Activated T-cell treated with anti-CD3 and anti-CD28 coated beads, Interleukin-2, amount 50 U/mL, for 1 hour (primary cell): Measurements from ENCODE around the gene MAP3K5.

Experiments
- DNase-seq: peaks from one replicate; pipeline ENCODE4 v3.0.0-alpha.2; 2020

Gene MAP3K5

GRCh38 chr6:136552054-136552453, 240.2 kb downstream of the MAP3K5 start:
- DNase-seq = no peak

- no peak for DNase-seq
Measured at GRCh38 chr6:136551103-136551502, 241.2 kb downstream of the MAP3K5 start.

GRCh38 chr6:136550330-136551071, 241.8 kb downstream of the MAP3K5 start, which contains the start of gene MAP7:
TSS of gene MAP7 (minus strand) at chr6:136550422. CDS start at chr6:136550408, 14 bp downstream.
- DNase-seq = peak; percentile 76

- DNase-seq = no peak
Measured at GRCh38 chr6:136550045-136550329, 242.3 kb downstream of the MAP3K5 start.

GRCh38 chr6:136549300-136550044, 242.8 kb downstream of the MAP3K5 start:
- DNase-seq = no peak

- no peak for DNase-seq
Measured at GRCh38 chr6:136548582-136549299, 243.5 kb downstream of the MAP3K5 start.

GRCh38 chr6:136547871-136548270, 244.4 kb downstream of the MAP3K5 start:
- DNase-seq = no peak

- no peak for DNase-seq
Measured at GRCh38 chr6:136547336-136547735, 244.9 kb downstream of the MAP3K5 start.

- no peak for DNase-seq
Measured at GRCh38 chr6:136546331-136546730, 245.9 kb downstream of the MAP3K5 start.

GRCh38 chr6:136544326-136544725, 248.0 kb downstream of the MAP3K5 start:
- no peak for DNase-seq

- DNase-seq = no peak
Measured at GRCh38 chr6:136541395-136541794, 250.9 kb downstream of the MAP3K5 start.

GRCh38 chr6:136539967-136540652, 252.2 kb downstream of the MAP3K5 start:
- no peak for DNase-seq

GRCh38 chr6:136538836-136539235, 253.4 kb downstream of the MAP3K5 start:
- no peak for DNase-seq

- DNase-seq = no peak
Measured at GRCh38 chr6:136535880-136536650, 256.2 kb downstream of the MAP3K5 start.

- DNase-seq = no peak
Measured at GRCh38 chr6:136535017-136535765, 257.1 kb downstream of the MAP3K5 start.

GRCh38 chr6:136534268-136534667, 258.0 kb downstream of the MAP3K5 start:
- DNase-seq = no peak

GRCh38 chr6:136533487-136533886, 258.8 kb downstream of the MAP3K5 start:
- no peak for DNase-seq

GRCh38 chr6:136532030-136532429, 260.2 kb downstream of the MAP3K5 start:
- no peak for DNase-seq

GRCh38 chr6:136529710-136530109, 262.6 kb downstream of the MAP3K5 start:
- no peak for DNase-seq

GRCh38 chr6:136528477-136528876, 263.8 kb downstream of the MAP3K5 start:
- DNase-seq = no peak

- no peak for DNase-seq
Measured at GRCh38 chr6:136527831-136528230, 264.4 kb downstream of the MAP3K5 start.

- no peak for DNase-seq
Measured at GRCh38 chr6:136526937-136527336, 265.3 kb downstream of the MAP3K5 start.
